Spleen (tissue), 11 donors: ENCODE data around the gene POLR1H. TPM values are rescaled to one million over a fixed set of nuclear protein-coding genes. Genes with fewer than 3 reads are reported as not detected.

Experiments used
- DNase-seq: peaks from one replicate; pipeline ENCODE4 v3.0.0-alpha.2; 2020
- H3K27ac ChIP-seq, 8 donors: fragments of 200-600 bp; sonication (generic) in 7 of 8; 1 replicate in 4 of 8; 2 replicates in 4 of 8; pipeline versions ENCODE4 v1.5.0 to v1.8.0; 2016 to 2021; ENCODE audit warnings: inconsistent platforms in 4 of 8, mild to moderate bottlenecking in 4 of 8, moderate library complexity in 1 of 8
- H3K27me3 ChIP-seq, 7 donors: fragments of 200-600 bp; sonication (generic) in 6 of 7; replicated peaks in 1 of 7; 1 replicate in 4 of 7; 2 replicates in 3 of 7; pipeline versions ENCODE4 v1.5.0 to v1.8.0; 2016 to 2021; ENCODE audit warnings: inconsistent platforms in 3 of 7, mild to moderate bottlenecking in 1 of 7
- H3K36me3 ChIP-seq, 6 donors: fragments of 200-600 bp; sonication (generic) in 5 of 6; 1 replicate in 4 of 6; 2 replicates in 2 of 6; pipeline versions ENCODE4 v1.5.0 to v1.8.0; 2016 to 2021; ENCODE audit warnings: inconsistent platforms in 2 of 6
- H3K4me1 ChIP-seq, 6 donors: fragments of 200-600 bp; sonication (generic) in 5 of 6; 1 replicate in 3 of 6; 2 replicates in 3 of 6; pipeline versions ENCODE4 v1.5.0 to v1.8.0; 2016 to 2021; ENCODE audit warnings: inconsistent platforms in 3 of 6
- H3K4me3 ChIP-seq, 8 donors: fragments of 200-600 bp; sonication (generic) in 7 of 8; 1 replicate in 4 of 8; 2 replicates in 4 of 8; pipeline versions ENCODE4 v1.5.0 to v1.8.0; 2016 to 2021; ENCODE audit warnings: inconsistent platforms in 4 of 8, mild to moderate bottlenecking in 4 of 8, moderate library complexity in 2 of 8
- H3K9me3 ChIP-seq, 8 donors: fragments of 200-600 bp; sonication (generic) in 7 of 8; 1 replicate in 4 of 8; 2 replicates in 4 of 8; pipeline versions ENCODE4 v1.5.0 to v1.8.0; 2016 to 2021; ENCODE audit warnings: inconsistent platforms in 4 of 8
- POLR2A ChIP-seq, 3 donors: fragments of 450-650 bp; IDR thresholded peaks; one replicate each; pipeline ENCODE4 v1.5.1; 2017; ENCODE audit warnings: antibody characterized with exemption in 3 of 3, mild to moderate bottlenecking in 1 of 3
- POLR2AphosphoS5 ChIP-seq, 3 donors: sonication (generic); formaldehyde crosslinking; IDR thresholded peaks; one replicate each; pipeline ENCODE4 v1.5.1; 2017; ENCODE audit warnings: antibody characterized with exemption in 3 of 3
- WGBS, 5 donors: extraction: QIAGEN DNeasy Blood & Tissue Kit in 3 of 5; methylation state at CpG; one replicate each; pipeline versions ENCODE4 v1.1.5 to v1.1.7; 2013 to 2018; 5-methylcytosine and 5-hydroxymethylcytosine counted together
- intact Hi-C: fragments of 100-400 bp; cut with DNase I; formaldehyde crosslinking; loops from one replicate; pipeline ENCODE4 v1.15.0; 2023; ENCODE audit warnings: low total_unique reads
- polyA plus RNA-seq, 3 donors: library from polyadenylated mRNA; stranded (reverse); fragments of 200-250 nt; gene quantifications; one replicate each; pipeline ENCODE4 v1.2.1, GENCODE V29; 2013
- total RNA-seq, 7 donors: library from RNA; depleted of rRNA in 3 of 7; stranded (reverse); fragments of >200 nt in 3 of 7; fragmentation: NEBNext Ultra II Directional in 4 of 7; extraction: Animal tissue kit (Norgen Biotek cat#: 25700) in 4 of 7; gene quantifications; one replicate each; pipeline versions ENCODE4 v1.1.0 to v1.2.1, GENCODE V29; 2016 to 2021
- TF ChIP-seq, protein P1 (sequence below), 11 experiments: fragments of 200-600 bp in 7 of 11; fragments of 450-650 bp in 4 of 11; sonication (generic) in 4 of 11; IDR thresholded peaks in 8 of 11; conservative IDR thresholded peaks in 3 of 11; 1 replicate in 7 of 11; 2 replicates in 4 of 11; pipeline versions ENCODE4 v1.4.0 to v1.8.0; 2016 to 2021; ENCODE audit warnings: antibody characterized with exemption in 11 of 11, inconsistent platforms in 4 of 11, mild to moderate bottlenecking in 1 of 11
- donor health status: healthy with polysubstance abuse.
- donor health status: DM: no; HTN: no; CAD: no; lungs with moderate emphysema.
- donor health status: DM: no; HTN: no; CAD: no.
- donor health status: Bipolar disorder and iron deficiency.
- donor health status: healthy.
- donor health status: DM: no; HTN: no; CAD: no.
- donor health status: DM: yes; HTN: yes; CAD: no.

POLR1H gene
- total and polyA plus RNA-seq, 10 donors: 21.0 to 78.6 (median 27.2) TPM

DNA sequence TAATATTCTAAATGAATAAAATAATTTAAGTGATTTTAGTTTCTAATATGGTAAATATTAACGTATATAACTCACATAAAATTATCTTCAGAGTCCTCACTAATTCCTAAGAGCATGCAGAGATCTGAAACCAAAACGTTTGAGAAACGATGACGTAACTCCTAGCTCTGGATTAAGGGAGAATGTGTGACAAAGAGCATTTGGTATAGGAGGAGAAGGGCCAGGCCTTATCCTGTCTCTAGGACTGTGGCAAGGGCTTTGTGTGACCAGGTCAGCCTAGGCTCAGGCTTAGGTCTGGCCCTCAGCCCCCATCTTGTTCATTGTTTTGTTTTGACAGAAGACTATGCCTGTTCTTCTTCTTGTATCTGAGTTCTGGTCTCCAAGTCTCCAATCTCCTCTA is 19.2 kb upstream of the POLR1H start:
- 78 to 86% (median 83%) methylated on average over 4 of the region's 4 CpGs for WGBS, 5 donors
- intact Hi-C loops: no loop called here
- DNase-seq: no peak

GRCh38 chr6:30042476-30042875 is 18.6 kb upstream of the POLR1H start:
- intact Hi-C loops: no loop called here
- no peaks in the 10 kb centered on the region for H3K9me3 ChIP-seq

More for the DNA sequence above, 19.2 kb upstream of the POLR1H start:
- Histone ChIP-seq H3K36me3 (peaks cover 0 to 5% (median 0%) of the 10 kb centered on the region in 6 donors), H3K9me3 (no peaks in the 10 kb centered on the region), H3K4me1 (peaks cover 0 to 3% (median 0%) of the 10 kb centered on the region in 6 donors), H3K4me3 (no peak overlapping the region), H3K27ac (no peak overlapping the region), H3K27me3 (no peaks in the 10 kb centered on the region)
- TF ChIP-seq, protein P1, sequence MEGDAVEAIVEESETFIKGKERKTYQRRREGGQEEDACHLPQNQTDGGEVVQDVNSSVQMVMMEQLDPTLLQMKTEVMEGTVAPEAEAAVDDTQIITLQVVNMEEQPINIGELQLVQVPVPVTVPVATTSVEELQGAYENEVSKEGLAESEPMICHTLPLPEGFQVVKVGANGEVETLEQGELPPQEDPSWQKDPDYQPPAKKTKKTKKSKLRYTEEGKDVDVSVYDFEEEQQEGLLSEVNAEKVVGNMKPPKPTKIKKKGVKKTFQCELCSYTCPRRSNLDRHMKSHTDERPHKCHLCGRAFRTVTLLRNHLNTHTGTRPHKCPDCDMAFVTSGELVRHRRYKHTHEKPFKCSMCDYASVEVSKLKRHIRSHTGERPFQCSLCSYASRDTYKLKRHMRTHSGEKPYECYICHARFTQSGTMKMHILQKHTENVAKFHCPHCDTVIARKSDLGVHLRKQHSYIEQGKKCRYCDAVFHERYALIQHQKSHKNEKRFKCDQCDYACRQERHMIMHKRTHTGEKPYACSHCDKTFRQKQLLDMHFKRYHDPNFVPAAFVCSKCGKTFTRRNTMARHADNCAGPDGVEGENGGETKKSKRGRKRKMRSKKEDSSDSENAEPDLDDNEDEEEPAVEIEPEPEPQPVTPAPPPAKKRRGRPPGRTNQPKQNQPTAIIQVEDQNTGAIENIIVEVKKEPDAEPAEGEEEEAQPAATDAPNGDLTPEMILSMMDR (IDR thresholded peaks at IDR 0.05 in 8 of 11, conservative IDR thresholded peaks at IDR 0.05 in 3 of 11): no peak
- TF ChIP-seq POLR2A (IDR thresholded peaks at IDR 0.05) (no peak), POLR2AphosphoS5 (IDR thresholded peaks at IDR 0.05) (no peak)

DNA sequence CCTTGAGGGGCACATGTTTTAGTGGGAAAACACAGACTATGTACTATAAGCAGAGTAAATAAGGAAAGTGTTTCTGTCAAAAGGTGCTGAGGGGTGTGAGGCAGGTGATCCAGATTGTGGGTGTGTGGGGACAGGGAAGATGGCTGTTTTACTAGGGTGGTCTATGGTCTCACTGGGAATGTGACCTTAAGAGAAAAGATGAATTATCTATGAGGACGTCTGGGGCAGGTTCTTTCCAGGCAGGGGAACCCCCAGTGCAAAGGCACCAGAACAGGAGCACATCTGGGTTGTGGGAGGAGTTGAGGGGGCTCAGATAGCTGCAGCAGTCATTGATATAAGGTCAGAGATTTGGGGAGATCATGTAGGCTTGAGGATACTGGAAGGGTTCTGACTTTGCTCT is 18.2 kb upstream of the POLR1H start:
- Histone ChIP-seq H3K27me3 (no peaks in the 10 kb centered on the region), H3K27ac (no peak overlapping the region), H3K9me3 (no peaks in the 10 kb centered on the region), H3K4me3 (no peak overlapping the region), H3K36me3 (peaks cover 0 to 5% (median 0%) of the 10 kb centered on the region in 6 donors), H3K4me1 (peaks cover 0 to 5% (median 0%) of the 10 kb centered on the region in 6 donors)
- no peak for DNase-seq
- intact Hi-C loops: no loop called here
- WGBS, 5 donors: 24 to 48% (median 39%) methylated on average over 1 of the region's 1 CpG
- TF ChIP-seq, protein P1 (IDR thresholded peaks at IDR 0.05 in 8 of 11, conservative IDR thresholded peaks at IDR 0.05 in 3 of 11): no peak
- no peak for TF ChIP-seq POLR2A (IDR thresholded peaks at IDR 0.05)
- no peak for TF ChIP-seq POLR2AphosphoS5 (IDR thresholded peaks at IDR 0.05)

More at GRCh38 chr6:30042476-30042875, 18.6 kb upstream of the POLR1H start:
- Histone ChIP-seq H3K36me3 (peaks cover 0 to 5% (median 0%) of the 10 kb centered on the region in 6 donors), H3K27me3 (no peaks in the 10 kb centered on the region), H3K4me3 (no peak overlapping the region), H3K4me1 (peaks cover 0 to 5% (median 0%) of the 10 kb centered on the region in 6 donors), H3K27ac (no peak overlapping the region)
- DNase-seq: no peak
- TF ChIP-seq POLR2A (IDR thresholded peaks at IDR 0.05) (no peak), POLR2AphosphoS5 (IDR thresholded peaks at IDR 0.05) (no peak)
- TF ChIP-seq, protein P1 (IDR thresholded peaks at IDR 0.05 in 8 of 11, conservative IDR thresholded peaks at IDR 0.05 in 3 of 11): no peak
- WGBS, 5 donors: 86 to 92% (median 88%) methylated on average over 1 of the region's 1 CpG

DNA sequence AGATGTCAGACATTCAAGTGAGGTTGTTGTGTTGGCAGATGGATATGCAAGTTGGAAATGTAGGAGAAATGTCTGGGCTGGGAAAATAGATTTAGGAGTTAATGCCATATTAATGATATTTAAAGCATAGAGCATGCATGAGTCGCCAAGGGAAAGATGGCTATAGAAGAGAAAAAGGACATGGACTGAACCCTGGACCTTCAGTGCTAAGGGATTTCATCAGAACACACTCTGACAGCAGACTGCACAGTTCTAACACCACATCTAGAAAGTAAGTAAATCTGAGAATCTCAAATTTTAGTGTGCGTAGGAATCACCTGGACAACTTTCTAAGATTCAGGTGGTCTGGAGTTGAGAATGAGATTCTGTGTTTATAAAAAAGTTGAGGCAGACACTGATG is 17.3 kb upstream of the POLR1H start:
- TF ChIP-seq, protein P1 (IDR thresholded peaks at IDR 0.05 in 8 of 11, conservative IDR thresholded peaks at IDR 0.05 in 3 of 11): no peak
- TF ChIP-seq POLR2AphosphoS5 (IDR thresholded peaks at IDR 0.05) (no peak), POLR2A (IDR thresholded peaks at IDR 0.05) (no peak)
- H3K4me3 ChIP-seq: no peak overlapping the region
- 92 to 100% (median 95%) methylated on average over 2 of the region's 2 CpGs for WGBS, 5 donors
- DNase-seq: no peak
- no peak overlapping the region for H3K27ac ChIP-seq
- H3K9me3 ChIP-seq: no peaks in the 10 kb centered on the region
- intact Hi-C loops: no loop called here
- H3K36me3 ChIP-seq: peaks cover 0 to 5% (median 0%) of the 10 kb centered on the region in 6 donors
- H3K27me3 ChIP-seq: no peaks in the 10 kb centered on the region
- peaks cover 0 to 5% (median 0%) of the 10 kb centered on the region in 6 donors for H3K4me1 ChIP-seq
